GM18502 (cell line): ENCODE data around the gene ARHGEF10L.

Source experiments
- ATAC-seq: cut with Tn5 transposase; IDR thresholded peaks from one replicate; pipeline ENCODE4 v1.9.1; 2021; ENCODE audit warnings: mild to moderate bottlenecking; ENCODE audit not compliant: unreplicated experiment, poor library complexity

The ARHGEF10L gene

DNA sequence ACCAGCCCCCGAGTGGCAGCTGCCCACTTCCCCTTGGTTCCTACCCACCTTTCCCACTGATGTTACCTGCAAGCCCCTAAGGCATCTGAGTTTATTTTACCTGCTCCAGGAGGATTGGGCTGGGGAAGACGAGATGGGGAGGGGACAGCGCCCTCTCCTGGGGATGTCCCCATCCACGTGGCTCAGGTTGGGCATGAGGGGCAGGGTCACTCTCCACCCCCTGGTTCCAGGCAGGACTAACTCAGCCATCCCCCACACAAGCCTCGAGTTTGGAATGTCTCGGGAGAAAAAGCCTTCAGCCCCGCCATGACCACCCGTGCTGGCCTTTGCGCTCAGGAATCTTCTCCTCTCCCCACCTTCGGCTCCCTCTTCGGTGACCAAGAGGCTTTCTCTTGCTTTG is 90.0 kb downstream of the ARHGEF10L start:
- ATAC-seq: no peak

DNA sequence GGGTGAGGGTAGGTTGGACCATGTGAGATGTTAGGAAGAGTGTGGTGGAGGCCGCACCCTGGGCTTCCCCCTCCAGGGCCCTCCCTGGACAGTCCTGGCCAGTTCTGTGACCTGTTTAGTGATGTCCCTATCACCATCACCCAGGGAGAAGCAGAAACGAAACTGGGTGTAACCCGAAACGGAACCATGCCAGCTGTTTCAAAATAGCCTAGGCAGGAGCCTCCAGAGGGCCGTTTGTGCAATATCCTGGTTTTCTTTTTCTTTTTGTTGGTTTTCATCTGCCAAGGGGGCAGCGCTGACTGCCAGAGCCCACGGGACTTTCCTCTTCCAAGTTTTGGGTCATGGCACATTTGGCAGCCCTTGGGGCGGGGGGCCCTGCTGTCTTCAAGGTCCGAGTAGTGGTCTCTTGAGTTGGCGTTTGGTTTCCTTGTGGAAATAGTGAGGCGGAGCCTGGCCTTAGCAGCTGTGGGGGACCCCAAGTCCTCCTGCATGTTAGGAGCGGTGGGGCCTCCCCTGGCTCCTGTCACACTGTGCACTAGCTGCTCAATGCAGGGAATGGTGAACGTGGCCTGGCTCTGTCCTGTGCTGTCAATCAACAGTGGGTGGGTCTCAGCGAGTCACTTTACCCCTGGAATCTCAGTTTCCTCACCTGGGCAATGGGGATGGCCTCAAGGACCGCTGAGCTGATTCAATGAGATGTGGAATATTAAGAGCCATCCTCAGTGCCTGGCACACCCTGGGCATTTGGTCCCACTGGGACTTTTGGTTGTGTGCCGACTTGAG is 90.7 kb downstream of the ARHGEF10L start:
- no peak for ATAC-seq

- no peak for ATAC-seq
These were observed 91.5 kb downstream of the ARHGEF10L start for GRCh38 chr1:17630986-17631385.

DNA sequence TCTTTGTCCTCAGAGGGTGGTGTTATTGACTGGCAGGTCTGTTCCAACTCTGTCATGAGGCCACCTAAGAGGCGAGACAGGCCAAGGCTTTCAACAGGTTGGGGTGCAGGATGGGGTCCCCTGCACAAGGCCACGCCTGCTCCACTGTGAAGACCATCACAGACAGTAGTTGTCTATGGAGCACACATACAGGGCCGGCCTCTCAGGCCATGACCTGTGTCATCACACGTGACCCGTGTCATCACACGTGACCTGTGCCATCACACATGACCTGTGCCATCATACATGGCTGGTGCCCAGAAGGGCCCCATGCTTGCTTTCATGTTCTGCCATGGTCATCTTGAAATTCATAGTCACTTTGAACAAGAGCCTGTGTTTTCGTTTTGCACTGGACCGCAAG is 91.9 kb downstream of the ARHGEF10L start:
- ATAC-seq: no peak

- no peak for ATAC-seq
These were observed 92.6 kb downstream of the ARHGEF10L start for GRCh38 chr1:17632106-17632505.

GRCh38 chr1:17632541-17633184 is 93.2 kb downstream of the ARHGEF10L start:
- ATAC-seq: no peak

- no peak for ATAC-seq
These were observed 94.2 kb downstream of the ARHGEF10L start for GRCh38 chr1:17633654-17634053.

- ATAC-seq: no peak
These were observed 95.8 kb downstream of the ARHGEF10L start for GRCh38 chr1:17635276-17635675.

- no peak for ATAC-seq
These were observed 96.3 kb downstream of the ARHGEF10L start for GRCh38 chr1:17635811-17636210.

DNA sequence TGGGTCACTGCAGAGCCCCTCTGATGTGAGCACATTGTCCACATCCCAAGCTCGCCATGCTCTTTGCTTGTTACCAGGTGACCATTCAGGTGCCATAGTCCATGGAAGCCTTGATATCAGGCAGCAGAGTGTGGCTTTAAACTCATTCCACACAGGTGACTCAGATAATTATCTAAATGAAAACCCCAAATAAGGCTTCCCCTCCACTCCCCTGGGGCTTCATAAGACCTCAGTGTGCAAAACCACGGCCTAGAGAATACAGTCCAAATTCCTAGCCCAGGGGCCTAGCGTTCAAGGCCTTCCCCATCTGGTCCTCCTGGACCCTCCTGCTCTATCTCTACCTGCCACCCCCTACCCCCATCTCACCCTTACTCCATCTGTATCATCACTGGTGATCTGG is 97.1 kb downstream of the ARHGEF10L start:
- no peak for ATAC-seq

DNA sequence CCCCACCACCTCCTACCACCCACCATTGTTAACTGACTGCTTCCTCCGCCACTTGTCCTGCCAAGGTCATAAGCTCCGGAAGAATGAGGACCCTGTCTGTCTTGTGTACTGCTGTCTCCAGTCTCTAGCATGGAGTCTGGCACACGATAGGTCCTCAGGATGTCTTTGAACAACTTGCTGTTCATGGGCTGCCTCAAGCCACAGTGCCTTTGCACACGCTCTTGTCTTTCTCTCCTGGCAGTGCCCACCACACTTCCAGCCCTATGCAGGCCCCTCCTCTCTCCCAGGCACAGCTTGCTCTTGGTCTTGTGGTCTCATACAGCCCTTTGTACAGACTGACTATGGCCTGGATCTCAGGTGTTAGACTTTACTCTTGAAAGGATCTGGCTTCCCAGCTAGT is 97.6 kb downstream of the ARHGEF10L start:
- no peak for ATAC-seq

DNA sequence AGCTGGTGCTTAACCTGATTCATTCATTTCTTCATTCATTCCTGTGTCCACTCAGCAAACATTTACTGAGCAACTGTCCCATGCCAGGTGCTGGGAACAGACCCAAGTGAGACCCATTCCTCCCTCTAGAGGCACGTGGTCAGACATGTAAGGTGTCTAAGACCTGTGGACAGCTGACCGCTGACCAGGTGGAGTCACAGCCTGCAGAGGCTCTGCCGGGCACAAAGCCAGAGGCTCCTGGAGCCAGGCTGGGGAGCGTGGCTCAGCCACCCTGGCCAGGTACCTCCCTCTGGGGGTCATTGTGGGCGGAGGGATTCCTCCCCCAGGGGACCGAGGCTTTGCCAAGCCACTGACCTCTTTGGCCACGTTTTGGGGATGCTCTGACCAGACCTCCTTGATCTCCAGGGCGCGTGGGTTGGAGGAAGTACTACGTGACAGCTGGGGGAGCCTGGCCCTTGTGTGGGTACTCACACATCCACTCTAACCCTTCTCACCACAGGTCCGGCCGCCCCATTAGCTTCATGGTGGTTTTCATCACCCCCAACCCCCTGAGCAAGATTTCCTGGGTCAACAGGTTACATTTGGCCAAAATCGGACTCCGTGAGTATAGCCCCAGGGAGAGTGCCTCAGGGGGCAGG is 100.3 kb downstream of the ARHGEF10L start:
- ATAC-seq: no peak

- ATAC-seq: no peak
These were observed 100.9 kb downstream of the ARHGEF10L start for GRCh38 chr1:17640393-17640792.

- no peak for ATAC-seq
These were observed 101.5 kb downstream of the ARHGEF10L start for GRCh38 chr1:17640975-17641374.

GRCh38 chr1:17642169-17642568 is 102.7 kb downstream of the ARHGEF10L start:
- no peak for ATAC-seq

- ATAC-seq: no peak
These were observed 103.4 kb downstream of the ARHGEF10L start for GRCh38 chr1:17642943-17643342.

GRCh38 chr1:17643861-17644703 is 104.6 kb downstream of the ARHGEF10L start:
- ATAC-seq: no peak

DNA sequence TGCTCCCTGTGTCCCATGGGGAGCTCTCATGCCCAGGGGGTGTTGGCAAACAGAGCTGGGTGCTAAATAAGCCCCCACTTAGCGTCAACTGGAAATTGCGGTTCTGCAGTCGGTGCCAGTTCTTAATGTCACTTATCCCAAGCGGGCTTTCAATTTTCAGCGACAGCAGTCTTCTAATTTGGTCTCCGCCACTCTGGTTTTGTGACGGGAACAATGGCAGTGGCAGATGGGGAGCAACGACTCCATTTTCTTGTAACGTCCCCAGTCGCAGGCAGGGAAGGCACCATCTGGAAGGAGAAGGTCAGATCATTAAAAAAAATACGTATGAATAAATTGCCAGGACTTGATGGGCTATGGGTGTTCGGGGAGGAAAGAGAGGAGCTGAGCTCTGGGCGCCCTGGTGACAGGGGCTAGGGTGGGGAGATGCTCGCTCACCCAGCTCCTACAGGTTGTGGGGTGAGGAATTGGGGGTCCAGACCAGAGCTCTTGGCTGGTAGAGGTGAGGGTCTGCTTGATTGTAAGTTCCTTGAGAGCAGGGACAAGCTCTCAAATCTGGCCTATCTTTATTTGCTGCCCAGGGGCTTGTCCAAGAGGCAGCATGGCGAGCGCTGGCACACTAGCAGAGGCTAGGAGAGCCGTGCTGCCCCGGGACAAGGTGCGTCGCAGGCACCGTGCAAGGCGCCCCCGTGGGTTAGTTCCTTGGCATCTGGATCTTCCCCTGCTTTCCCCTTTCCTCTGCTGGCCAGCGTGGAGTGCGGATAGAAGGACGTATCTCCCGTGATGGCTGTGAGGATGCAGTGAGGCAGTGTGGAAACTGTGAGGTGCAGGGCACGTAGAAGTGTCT is 105.8 kb downstream of the ARHGEF10L start:
- no peak for ATAC-seq

- ATAC-seq: no peak
These were observed 107.2 kb downstream of the ARHGEF10L start for GRCh38 chr1:17646444-17647280.
